Subcutaneous abdominal adipose tissue (tissue), 5 donors: ENCODE data around the gene AP3S2.

Experiments
- H3K27ac ChIP-seq: one replicate; pipeline ENCODE4 v1.7.0; 2013; ENCODE audit warnings: low read depth, mild to moderate bottlenecking, inconsistent platforms, low read length, moderate library complexity
- H3K27me3 ChIP-seq, 5 donors: one replicate each; pipeline ENCODE4 v1.7.0; 2013; ENCODE audit warnings: low read length in 5 of 5, inconsistent platforms in 1 of 5; ENCODE audit not compliant: control insufficient read depth in 5 of 5, insufficient read depth in 4 of 5
- H3K36me3 ChIP-seq, 5 donors: one replicate each; pipeline ENCODE4 v1.7.0; 2013; ENCODE audit warnings: low read length in 5 of 5; ENCODE audit not compliant: control insufficient read depth in 5 of 5, insufficient read depth in 5 of 5
- H3K4me1 ChIP-seq, 5 donors: one replicate each; pipeline ENCODE4 v1.7.0; 2013; ENCODE audit warnings: low read length in 5 of 5, mild to moderate bottlenecking in 3 of 5, moderate library complexity in 1 of 5; ENCODE audit not compliant: control insufficient read depth in 5 of 5, insufficient read depth in 5 of 5
- H3K4me3 ChIP-seq, 5 donors: one replicate each; pipeline ENCODE4 v1.7.0; 2013; ENCODE audit warnings: low read length in 5 of 5, low read depth in 1 of 5
- H3K9ac ChIP-seq, 5 donors: one replicate each; pipeline ENCODE4 v1.7.0; 2013; ENCODE audit warnings: low read length in 5 of 5, mild to moderate bottlenecking in 4 of 5, moderate library complexity in 3 of 5
- H3K9me3 ChIP-seq, 5 donors: one replicate each; pipeline ENCODE4 v1.7.0; 2013; ENCODE audit warnings: low read length in 5 of 5; ENCODE audit not compliant: control insufficient read depth in 5 of 5
- donor health status: healthy.
- donor health status: healthy.
- donor health status: healthy.
- donor health status: healthy.
- donor health status: healthy.

The AP3S2 gene

DNA sequence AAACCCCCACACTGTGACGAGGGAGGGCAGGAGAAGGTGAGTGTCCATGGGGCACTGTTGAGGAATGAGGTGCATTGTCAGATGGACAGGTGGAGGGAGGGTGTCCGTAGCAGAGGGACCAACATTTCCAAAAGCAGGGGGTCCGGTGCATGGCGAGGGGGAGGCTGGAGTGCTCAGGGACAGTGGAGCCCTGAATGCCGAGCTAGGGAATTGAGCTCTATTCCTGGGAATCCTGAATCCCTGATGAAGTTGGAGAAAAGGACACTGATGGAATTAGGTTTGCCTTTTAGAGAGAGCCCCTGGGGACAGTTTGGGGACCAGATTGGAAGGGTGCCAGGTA lies 71.2 kb downstream of the AP3S2 start:
- Histone ChIP-seq H3K4me1 (peaks cover 3 to 21% (median 16%) of the 10 kb centered on the region in 5 donors), H3K27me3 (peaks cover 0 to 11% (median 4%) of the 10 kb centered on the region in 5 donors), H3K27ac (no peak overlapping the region), H3K36me3 (no peaks in the 10 kb centered on the region), H3K9ac (no peak overlapping the region), H3K4me3 (no peak overlapping the region), H3K9me3 (no peaks in the 10 kb centered on the region)

DNA sequence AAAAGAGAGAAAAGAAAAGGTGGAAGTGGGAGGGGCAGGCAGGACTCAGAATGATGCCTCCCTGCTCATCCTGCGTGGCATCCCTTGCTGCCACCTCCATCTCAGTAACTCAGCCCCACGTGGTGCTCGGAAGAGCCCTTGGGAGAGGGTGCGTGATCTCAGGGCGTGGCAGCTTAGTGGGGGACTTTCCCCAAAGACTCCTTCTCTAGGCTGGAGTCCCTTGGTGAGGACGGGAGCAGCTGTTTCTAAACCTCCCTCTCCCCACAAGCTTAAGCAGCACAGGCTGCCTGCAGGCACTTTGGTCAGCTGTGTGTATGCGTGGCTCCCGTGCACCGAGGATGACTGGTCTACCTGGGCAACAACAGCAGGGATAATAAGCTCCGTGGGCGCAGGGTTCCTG lies 71.8 kb downstream of the AP3S2 start:
- no peaks in the 10 kb centered on the region for H3K36me3 ChIP-seq
- H3K27ac ChIP-seq: no peak overlapping the region
- no peak overlapping the region for H3K9ac ChIP-seq
- H3K9me3 ChIP-seq: no peaks in the 10 kb centered on the region
- H3K4me3 ChIP-seq: no peak overlapping the region
- H3K4me1 ChIP-seq: peaks cover 3 to 17% (median 12%) of the 10 kb centered on the region in 5 donors
- H3K27me3 ChIP-seq: peaks cover 0 to 11% (median 4%) of the 10 kb centered on the region in 5 donors

DNA sequence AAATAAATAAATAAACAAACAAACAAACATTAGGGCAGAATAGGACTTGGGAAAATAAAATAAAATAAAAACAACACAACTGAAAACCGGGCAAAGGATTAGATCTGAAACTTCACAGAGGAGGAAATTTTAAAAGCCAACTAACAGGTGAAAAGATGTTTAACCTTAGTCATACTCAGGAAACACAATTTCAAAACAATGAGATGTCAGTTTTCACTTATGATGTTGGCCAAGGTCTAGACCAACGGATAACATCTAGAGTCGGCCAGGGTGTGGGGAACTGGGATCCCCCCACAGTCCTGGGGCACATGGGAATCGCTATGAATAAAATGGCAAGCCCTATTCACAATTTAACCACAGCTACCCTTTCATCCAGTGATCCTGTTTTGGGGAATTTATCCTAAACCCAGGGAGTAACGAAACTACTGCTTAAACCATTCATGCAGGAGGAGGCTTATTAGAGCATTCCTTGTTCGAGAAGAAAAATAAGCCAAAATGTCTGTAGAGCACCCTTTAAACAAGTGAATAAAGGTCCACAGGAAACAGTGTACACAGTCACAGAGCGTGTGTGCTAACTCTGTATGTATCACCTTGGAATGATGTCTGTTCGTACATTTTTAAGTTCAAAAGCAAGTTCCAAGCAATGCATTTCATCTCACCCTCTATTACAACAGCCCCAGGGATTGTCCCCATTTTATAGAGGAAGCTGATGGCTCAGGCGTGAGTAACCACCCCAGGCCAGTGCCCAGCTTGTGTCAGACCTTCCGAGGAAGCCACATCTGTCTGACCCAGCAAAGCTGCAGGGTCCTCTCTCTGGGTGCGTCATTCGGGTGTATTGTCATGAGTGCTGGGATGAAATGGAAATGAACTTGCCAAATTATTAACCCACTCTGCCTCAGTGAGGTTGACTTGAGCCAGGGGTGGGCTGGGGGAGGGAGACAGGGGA lies 72.9 kb downstream of the AP3S2 start:
- H3K27me3 ChIP-seq: peaks cover 0 to 12% (median 4%) of the 10 kb centered on the region in 5 donors
- no peaks in the 10 kb centered on the region for H3K36me3 ChIP-seq
- H3K4me1 ChIP-seq: peaks cover 3 to 15% (median 9%) of the 10 kb centered on the region in 5 donors
- no peak overlapping the region for H3K27ac ChIP-seq
- no peak overlapping the region for H3K4me3 ChIP-seq
- H3K9ac ChIP-seq: no peak overlapping the region
- peaks cover 0 to under 1% (median 0%) of the 10 kb centered on the region in 5 donors for H3K9me3 ChIP-seq

DNA sequence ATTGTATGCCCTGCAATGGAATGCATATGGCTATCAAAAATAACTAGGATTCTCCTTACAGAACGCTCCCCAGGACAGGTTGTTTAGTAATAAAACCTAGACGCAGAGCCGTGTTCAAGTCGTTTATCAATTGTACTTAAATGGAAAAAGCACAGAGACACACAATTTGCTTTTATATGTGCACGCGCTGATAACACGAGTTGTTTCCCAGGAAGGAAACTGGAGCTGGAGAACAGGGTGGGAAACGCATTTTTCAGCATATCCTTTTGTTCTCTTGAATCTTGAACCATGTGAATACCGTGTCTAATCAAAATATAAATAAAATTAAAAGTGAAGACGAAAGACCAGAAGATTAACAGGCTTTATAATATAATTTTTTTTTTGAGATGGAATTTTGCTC lies 75.5 kb downstream of the AP3S2 start:
- Histone ChIP-seq H3K36me3 (no peaks in the 10 kb centered on the region), H3K9me3 (peaks cover 0 to 4% (median 0%) of the 10 kb centered on the region in 5 donors), H3K27me3 (peaks cover 9 to 34% (median 16%) of the 10 kb centered on the region in 5 donors), H3K27ac (no peak overlapping the region), H3K4me1 (peaks cover 3 to 30% (median 15%) of the 10 kb centered on the region in 5 donors), H3K4me3 (no peak overlapping the region), H3K9ac (no peak overlapping the region)

DNA sequence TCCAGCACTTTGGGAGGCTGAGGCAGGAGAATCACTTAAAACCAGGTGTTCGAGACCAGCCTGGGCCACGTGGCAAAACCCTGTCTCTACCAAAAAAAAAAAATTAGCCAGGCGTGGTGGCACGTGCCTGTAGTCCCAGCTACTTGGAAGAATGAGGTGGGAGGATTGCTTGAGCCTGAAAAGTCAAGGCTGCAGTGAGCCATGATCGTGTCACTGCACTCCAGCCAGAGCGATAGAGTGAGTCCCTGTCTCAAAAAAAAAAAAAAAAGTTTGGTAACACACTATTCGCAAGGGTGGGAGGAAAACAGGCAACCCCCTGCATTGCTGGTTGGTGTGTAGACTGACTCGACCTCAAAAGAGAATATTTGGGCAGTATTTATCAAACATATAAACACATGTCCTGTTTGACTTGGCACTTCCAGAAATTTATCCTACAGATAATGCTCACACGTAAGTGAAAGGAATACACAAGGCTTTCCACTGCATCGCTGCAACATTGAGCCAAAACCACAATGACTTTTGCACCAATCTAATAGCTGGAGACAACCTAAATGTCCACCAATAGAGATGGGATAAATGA lies 76.0 kb downstream of the AP3S2 start:
- Histone ChIP-seq H3K27ac (no peak overlapping the region), H3K9ac (no peak overlapping the region), H3K27me3 (peaks cover 9 to 35% (median 16%) of the 10 kb centered on the region in 5 donors), H3K4me1 (peaks cover 3 to 32% (median 18%) of the 10 kb centered on the region in 5 donors), H3K4me3 (no peak overlapping the region), H3K36me3 (no peaks in the 10 kb centered on the region), H3K9me3 (peaks cover 0 to 4% (median 0%) of the 10 kb centered on the region in 5 donors)

DNA sequence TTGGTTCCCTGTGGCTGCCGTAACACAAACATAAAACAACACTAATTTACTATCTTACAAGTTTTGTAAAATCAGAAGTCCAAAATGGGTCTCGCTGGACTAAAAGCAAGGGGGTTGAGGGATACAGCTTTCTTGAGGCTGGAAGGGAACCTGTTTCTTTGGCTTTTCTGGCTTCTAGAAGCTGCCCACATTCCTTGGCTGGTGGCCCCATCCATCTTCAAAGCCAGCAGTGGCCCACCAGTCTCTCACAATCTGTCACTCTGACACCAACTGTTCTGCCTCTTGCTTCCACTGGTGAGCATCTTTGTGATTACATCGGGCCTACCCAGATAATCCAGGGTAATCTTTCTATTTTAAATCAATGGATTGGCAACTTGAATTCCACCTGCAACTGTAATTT lies 78.0 kb downstream of the AP3S2 start:
- Histone ChIP-seq H3K27ac (no peak overlapping the region), H3K9me3 (peaks cover 0 to 4% (median 0%) of the 10 kb centered on the region in 5 donors), H3K36me3 (no peaks in the 10 kb centered on the region), H3K27me3 (peaks cover 3 to 26% (median 11%) of the 10 kb centered on the region in 5 donors), H3K4me1 (peaks cover 3 to 33% (median 25%) of the 10 kb centered on the region in 5 donors), H3K9ac (no peak overlapping the region), H3K4me3 (no peak overlapping the region)

DNA sequence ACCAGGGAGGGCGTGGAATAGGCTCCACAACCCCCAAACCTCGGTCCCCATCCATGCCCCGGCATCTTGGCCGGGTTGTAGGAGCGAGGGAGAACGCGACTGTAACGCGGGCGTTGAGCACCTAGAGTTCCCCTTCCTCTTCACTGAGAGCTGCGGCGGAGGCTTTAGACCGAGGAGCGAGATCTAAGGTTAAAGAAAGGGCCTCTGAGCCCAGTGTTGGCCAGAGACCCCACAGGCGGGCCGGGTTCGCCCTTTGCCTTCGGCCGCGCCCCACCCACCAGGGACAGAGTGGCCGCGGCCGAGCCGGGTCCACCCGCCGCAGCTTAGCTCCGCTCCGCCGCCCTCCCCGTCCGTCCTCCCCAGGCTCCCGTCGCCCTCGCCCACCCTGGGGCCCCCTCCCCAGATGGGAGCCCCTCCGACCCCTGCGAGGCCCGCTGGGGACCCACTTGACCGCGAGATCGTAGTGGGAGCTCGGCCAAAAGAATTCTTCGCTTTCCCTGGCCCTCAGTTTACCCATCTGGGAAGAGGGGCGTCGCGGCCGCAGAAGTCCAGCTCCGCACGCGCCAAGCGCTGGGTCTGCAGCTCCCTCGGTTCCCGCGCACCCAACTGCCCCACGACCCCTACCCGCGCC lies 79.6 kb downstream of the AP3S2 start:
- H3K27me3 ChIP-seq: peaks cover 3 to 26% (median 11%) of the 10 kb centered on the region in 5 donors
- peak overlapping the region in 4 of 5 donors; percentile 1 to 58 (median 44) for H3K9ac ChIP-seq
- peak overlapping the region; percentile 30 for H3K27ac ChIP-seq
- H3K4me3 ChIP-seq: peak overlapping the region; percentile 38 to 67 (median 64)
- no peaks in the 10 kb centered on the region for H3K36me3 ChIP-seq
- H3K4me1 ChIP-seq: peaks cover 3 to 33% (median 25%) of the 10 kb centered on the region in 5 donors
- H3K9me3 ChIP-seq: peaks cover 0 to 4% (median 0%) of the 10 kb centered on the region in 5 donors

DNA sequence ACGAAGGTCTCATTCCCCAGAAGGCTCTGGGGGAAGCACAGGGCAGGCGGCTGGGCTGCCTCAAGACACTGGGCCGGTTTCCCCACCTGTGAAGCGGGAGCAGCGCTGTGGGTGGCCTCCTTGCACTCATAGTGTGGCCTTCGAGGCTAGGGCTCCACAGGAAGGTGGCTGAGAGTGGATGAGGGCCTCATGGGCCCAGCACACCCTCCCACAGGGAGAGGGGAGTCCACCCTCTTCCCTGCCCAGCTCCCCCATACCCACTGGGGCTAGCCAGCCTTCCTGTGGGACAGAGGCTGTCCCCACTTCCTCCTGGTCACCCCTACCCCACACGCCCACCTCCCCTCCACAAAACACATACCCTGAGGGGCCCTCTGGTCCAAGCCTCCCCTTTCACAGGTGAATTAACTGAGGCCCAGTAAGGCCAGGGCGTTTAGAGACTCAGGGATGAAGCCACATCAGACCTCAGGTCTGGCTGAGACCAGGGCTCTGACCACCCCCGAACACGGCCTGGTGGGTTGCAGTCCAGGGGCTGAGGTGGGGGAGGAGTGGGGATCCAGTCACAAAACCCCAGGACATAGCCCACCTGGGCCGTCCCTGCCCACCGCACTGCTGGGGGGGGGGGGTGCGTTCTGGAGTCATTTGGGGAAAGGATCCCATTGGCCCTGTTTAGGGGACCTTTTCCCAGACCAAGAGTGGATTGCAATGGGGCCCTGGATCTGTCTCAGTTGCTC lies 80.2 kb downstream of the AP3S2 start:
- H3K4me1 ChIP-seq: peaks cover 3 to 33% (median 25%) of the 10 kb centered on the region in 5 donors

DNA sequence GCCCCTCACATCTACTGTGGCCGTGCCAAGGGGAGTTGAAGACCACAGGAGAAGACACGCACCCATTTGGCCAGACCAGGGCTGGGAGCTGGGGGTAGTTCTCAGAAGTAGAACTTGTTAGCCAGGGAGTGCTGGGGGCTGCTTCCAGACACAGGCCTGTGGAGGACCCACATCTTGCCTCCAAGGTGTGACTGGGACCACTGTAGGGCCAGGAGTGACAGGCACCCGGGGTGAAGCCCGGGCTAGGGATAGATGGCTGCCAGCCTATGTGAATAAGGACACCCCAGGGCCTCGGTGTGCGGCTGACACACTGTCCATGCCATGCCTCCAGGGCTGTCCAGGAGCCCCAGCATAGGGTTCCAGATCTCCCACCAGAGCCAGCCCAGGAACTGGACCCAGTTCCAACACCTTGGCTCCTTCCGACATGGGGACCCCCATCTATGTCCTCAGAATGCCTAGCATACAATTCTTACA lies 80.9 kb downstream of the AP3S2 start:
- Histone ChIP-seq H3K4me1 (peaks cover 3 to 33% (median 25%) of the 10 kb centered on the region in 5 donors), H3K27me3 (peaks cover 3 to 24% (median 11%) of the 10 kb centered on the region in 5 donors), H3K9ac (peak overlapping the region in 2 of 5 donors; percentile 6 to 14), H3K36me3 (no peaks in the 10 kb centered on the region), H3K4me3 (peak overlapping the region; percentile 23 to 67 (median 64)), H3K9me3 (peaks cover 0 to 4% (median 0%) of the 10 kb centered on the region in 5 donors), H3K27ac (peak overlapping the region; percentile 30)

More for the DNA sequence above, 80.2 kb downstream of the AP3S2 start:
- peaks cover 0 to 4% (median 0%) of the 10 kb centered on the region in 5 donors for H3K9me3 ChIP-seq
- peak overlapping the region; percentile 38 to 67 (median 64) for H3K4me3 ChIP-seq
- H3K27me3 ChIP-seq: peaks cover 3 to 26% (median 11%) of the 10 kb centered on the region in 5 donors
- peak overlapping the region in 4 of 5 donors; percentile 1 to 58 (median 44) for H3K9ac ChIP-seq
- H3K36me3 ChIP-seq: no peaks in the 10 kb centered on the region
- peak overlapping the region; percentile 30 for H3K27ac ChIP-seq
